ENCODE results near the gene RHOG.

GRCh38 chr11:3879967-3880542 lies 39.3 kb upstream of the RHOG start:
- TF ChIP-seq CTCF (IDR thresholded peaks at IDR 0.05; ENCODE audit: low read depth, low read length), result no peak
- TF ChIP-seq POLR2A (IDR thresholded peaks at IDR 0.05; ENCODE audit: extremely low read depth, insufficient read length), result no peak
- TF ChIP-seq MAX (IDR thresholded peaks at IDR 0.05; ENCODE audit: low read depth, low read length), result no peak
